HG02610 (cell line): ENCODE data around the gene ROBO2.
A peak's percentile ranks its signal among the peaks of the same experiment; 100 is the strongest.

ENCODE experiments used
- ATAC-seq: cut with Tn5 transposase; IDR thresholded peaks from one replicate; pipeline ENCODE4 v1.9.1; 2021; ENCODE audit warnings: mild to moderate bottlenecking, moderate library complexity; ENCODE audit not compliant: unreplicated experiment

Gene ROBO2

GRCh38 chr3:77321646-77322045 lies 281.7 kb downstream of the ROBO2 start:
- no peak for ATAC-seq

DNA sequence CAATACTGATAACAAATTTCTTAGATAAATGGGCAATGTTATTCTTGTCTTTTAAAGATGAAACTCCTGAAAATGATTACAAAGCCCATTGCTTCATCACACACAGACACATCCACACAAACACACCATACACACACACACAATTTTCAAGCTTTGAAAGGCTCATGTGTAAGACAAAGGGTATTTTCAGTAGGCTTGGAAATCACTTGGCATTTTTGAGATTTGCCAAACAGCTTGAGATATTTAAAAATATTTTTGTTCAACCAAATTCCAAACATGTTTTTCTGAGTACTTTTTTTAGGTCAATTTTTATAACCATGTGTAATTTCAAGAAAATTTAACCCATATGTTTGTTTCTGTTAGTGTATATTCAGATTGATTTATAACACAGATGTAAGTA lies 283.7 kb downstream of the ROBO2 start:
- no peak for ATAC-seq

GRCh38 chr3:77324105-77324504 lies 284.2 kb downstream of the ROBO2 start:
- ATAC-seq = no peak

GRCh38 chr3:77325280-77325679 lies 285.4 kb downstream of the ROBO2 start:
- ATAC-seq = no peak

- no peak for ATAC-seq
Observed at GRCh38 chr3:77325702-77326101, 285.8 kb downstream of the ROBO2 start.

GRCh38 chr3:77326586-77326985 lies 286.7 kb downstream of the ROBO2 start:
- ATAC-seq = no peak

DNA sequence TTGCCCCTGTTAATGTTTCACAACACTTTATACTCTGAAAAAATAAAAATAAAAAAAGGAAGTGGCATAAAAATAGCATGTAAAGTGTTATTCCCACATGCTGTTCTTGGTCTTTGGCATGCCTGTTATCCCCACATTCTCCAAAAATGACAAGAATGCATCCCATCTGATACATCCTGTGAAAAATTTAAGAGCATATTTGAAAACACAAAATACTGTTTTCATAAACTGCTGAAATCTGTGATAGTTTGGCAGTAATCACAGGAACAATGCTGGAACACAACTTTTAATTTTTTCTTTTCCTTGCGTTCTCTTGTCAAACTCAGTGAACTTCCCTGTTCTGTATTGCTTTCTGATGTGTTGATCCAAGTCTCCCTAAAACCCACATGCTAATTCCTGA lies 288.8 kb downstream of the ROBO2 start:
- ATAC-seq = no peak

- no peak for ATAC-seq
Observed at GRCh38 chr3:77329116-77329515, 289.2 kb downstream of the ROBO2 start.

GRCh38 chr3:77338195-77338594 lies 298.3 kb downstream of the ROBO2 start:
- no peak for ATAC-seq

DNA sequence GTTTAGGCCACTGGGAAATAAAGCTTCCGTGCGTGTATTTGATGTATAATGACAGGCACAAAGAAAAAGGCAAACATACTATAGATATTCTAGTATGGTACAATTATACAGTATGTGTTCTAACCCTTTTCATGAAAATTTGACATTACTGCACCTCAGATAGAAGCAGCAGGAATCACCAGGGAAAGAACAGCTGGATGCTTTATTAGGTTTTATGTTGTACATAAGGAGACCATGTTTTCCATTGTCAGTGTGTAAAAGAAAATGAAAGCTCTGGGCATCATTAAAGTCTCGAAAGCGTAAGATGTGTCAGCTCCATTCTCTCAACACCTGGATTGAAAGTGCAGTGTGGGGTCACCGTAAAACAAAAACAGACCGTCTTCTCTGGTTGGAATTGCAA lies 302.1 kb downstream of the ROBO2 start:
- no peak for ATAC-seq

GRCh38 chr3:77342688-77343087 lies 302.8 kb downstream of the ROBO2 start:
- no peak for ATAC-seq

GRCh38 chr3:77345009-77345408 lies 305.1 kb downstream of the ROBO2 start:
- peak; percentile 59 for ATAC-seq

DNA sequence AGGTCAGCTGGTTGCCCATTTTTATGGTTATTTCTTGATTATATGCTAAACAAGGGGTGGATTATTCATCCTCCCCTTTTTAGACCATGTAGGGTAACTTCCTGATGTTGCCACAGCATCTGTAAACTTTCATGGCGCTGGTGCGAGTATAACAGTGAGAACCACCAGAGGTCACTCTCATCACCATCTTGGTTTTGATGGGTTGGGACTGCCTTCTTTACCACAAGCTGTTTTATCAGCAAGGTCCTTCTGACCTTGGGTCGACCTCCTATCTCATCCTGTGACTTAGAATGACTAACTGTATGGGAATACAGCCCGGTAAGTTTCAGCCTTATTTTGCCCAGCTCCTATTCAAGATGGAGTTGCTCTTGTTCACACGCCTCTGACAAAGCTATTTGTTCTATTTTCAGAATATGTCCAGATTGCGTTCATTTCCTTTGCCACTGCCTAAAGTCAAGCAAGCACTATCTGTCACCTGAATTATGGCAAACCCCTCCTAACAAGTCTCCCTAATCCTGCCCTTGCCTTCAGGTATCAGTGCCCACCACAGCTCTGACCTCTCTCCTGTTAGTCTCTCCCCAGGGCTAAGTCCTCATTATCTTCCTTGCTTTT lies 308.5 kb downstream of the ROBO2 start:
- ATAC-seq = no peak

DNA sequence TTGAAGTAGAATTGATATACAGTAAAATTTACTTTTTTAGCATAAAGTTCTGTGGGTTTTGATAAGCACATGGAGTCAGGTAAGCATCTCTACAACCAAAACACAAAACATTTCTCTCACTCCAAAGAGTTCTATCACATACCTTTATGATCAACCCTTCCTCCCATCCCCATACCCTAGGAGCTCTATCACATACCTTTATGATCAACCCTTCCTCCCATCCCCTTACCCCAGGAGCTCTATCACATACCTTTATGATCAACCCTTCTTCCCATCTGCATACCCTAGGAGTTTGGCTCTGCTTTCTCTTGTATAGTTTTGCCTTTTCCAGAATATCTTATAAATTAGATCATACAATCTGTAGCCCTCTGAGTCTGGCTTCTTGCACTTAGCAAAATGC lies 315.1 kb downstream of the ROBO2 start:
- ATAC-seq = no peak

DNA sequence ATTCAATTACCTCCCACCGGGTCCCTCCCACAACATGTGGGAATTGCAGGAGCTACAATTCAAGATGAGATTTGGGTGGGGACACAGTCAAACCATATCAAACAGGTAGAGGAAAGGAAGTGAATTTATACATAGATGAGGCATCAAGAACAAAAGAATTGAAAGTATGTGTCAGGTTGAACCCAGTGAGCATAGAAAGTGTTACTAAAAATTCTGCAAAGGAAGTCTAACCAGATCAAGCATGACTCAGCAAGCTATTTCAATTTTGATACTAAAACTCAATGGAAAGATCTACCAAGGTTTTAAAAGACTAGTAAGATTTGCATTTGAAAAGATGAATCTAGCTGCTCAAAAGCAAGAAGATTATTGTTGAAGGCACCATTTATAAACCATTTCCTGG lies 323.0 kb downstream of the ROBO2 start:
- ATAC-seq = no peak

DNA sequence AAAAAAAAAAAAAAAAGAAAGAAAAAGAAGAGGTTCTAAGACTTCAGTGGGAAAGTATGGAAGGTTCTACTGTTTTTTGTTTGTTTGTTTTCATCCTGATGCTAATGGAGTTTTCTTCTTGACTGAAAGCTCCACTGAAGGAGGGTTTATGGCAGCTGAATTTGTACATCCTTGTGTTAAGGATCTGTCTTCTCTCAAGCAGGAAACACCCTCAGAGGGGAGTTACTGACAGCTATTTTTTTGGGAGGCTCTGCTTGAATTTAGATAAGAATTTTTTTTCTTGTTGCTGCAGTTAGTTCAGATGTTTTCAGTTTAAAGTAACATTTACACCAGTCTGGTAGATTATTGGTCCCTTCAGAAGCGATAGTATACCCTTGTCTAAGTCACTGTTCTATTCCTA lies 325.3 kb downstream of the ROBO2 start:
- no peak for ATAC-seq

DNA sequence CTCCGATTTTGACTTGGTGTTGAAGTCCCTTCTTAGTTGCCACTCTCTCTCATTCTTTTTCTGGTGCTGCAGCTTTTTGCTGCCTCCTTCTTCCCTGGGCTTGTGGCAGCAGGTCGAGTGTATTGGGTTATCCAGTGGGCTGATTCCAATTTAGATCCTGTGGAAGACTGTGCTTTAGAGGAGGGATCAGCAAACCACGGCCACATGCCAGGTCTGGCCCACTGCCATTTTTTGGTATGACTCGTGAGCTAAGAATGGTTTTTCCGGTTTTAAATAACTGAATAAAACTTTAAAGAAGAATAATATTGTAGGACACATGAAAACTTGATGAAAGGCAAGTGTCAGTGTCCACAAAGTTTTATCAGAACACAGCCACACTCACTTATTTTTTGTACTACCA lies 330.5 kb downstream of the ROBO2 start:
- no peak for ATAC-seq

DNA sequence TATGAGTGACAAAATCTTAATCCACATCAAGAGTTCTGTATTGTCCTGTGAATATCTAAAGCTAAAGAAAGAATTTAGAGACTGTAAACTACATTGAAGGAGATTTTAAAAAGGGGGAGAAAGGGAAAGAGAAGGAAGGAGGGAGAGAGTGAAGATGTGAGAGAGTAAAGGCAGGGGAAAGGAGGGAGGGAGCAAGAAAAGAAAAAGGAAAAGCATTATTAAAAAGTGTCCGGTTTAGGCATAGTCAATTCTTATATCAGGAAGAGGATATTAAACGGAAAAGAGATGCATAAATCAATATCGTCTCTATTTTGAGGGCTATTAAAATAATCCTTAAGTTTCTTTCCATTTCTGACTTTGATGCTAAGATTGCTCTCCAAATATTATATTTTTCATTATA lies 332.1 kb downstream of the ROBO2 start:
- ATAC-seq = no peak

DNA sequence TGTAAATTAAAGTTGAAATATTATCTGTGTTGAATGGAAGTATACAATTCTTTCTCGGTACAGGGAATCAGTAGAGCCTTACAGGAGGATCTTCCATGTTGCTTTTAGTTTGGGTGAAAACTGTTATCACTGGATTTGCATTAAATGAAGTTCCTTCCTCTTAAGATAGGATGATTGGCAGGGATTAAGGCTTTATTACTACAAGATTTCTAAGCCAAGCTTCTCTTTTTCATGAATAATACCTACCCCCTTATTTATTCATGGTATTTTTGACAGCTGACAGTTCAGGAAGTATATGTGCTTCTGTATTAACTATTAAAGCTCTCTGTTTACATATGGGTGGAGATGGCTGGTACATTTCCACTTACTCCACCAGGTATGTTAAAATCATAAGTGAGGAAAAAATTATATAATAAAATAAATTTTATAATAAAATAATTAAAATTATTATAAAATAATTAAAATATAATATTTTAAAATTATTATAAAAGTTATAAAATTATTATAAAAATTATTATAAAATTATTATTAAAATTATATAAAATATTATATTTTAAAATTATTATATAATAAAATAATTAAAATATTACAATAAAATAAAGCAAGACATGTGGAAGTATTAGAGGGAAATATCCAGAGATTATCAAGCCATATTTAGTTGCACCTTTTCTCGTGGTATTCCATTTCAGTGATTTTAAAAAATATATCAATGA lies 332.9 kb downstream of the ROBO2 start:
- ATAC-seq = no peak

DNA sequence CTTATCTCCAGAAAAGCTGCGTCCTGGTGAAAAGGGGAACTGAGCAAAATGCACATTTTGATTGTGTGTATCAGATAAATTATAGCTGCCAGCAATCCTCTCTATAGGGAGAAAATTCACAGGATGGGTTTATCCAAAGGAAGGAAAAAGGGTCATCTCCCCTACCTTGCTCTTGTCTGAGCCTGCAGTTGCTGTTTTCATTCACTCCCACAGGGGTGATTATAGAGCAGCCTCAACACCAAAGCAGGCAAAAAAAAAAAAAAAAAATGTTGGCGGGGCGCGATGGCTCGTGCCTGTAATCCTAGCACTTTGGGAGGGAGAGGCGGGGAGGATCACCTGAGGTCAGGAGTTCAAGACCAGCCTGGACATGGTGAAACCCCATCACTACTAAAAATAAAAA lies 333.7 kb downstream of the ROBO2 start:
- no peak for ATAC-seq

DNA sequence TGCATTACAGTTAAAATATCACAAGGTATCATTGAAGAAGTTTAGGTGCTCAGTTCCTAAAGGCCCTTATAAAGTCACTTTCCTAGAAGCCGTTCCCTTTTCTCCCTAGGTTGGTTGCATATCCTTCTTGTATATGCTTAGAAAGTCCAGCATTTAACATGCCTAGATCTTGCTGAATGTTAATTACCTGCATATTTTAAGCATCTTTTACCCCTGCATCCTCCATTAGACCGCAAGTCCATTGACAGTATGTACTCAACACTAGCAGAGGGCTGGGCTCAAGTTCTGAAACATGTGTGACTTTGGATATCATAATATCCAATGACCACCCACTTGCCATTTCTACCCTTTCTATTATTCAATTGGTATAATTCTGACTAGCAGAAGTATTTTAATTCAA lies 336.6 kb downstream of the ROBO2 start:
- no peak for ATAC-seq

GRCh38 chr3:77377717-77378116 lies 337.8 kb downstream of the ROBO2 start:
- no peak for ATAC-seq

DNA sequence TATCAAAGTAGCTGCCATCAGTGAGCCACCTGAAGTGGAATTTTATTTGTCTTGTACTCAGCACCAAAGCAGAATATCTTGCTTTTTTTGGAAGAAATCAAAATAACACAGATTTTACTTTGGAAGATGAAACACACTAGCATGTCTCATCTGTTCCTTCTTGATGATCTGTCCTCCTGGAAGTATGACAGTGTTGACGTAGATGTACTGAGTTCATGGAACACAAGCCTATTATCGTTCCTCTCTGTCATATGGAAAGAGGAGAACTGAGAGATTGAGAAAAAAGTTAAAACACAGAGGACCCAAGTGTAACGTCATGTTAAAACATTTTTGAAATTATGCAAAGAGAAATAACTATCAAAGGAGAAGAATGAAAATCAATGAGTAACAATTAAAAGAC lies 340.2 kb downstream of the ROBO2 start:
- ATAC-seq = no peak
